ENCODE data around the gene PAK4.
A peak's percentile ranks its signal among the peaks of the same experiment; 100 is the strongest.

The PAK4 gene

DNA sequence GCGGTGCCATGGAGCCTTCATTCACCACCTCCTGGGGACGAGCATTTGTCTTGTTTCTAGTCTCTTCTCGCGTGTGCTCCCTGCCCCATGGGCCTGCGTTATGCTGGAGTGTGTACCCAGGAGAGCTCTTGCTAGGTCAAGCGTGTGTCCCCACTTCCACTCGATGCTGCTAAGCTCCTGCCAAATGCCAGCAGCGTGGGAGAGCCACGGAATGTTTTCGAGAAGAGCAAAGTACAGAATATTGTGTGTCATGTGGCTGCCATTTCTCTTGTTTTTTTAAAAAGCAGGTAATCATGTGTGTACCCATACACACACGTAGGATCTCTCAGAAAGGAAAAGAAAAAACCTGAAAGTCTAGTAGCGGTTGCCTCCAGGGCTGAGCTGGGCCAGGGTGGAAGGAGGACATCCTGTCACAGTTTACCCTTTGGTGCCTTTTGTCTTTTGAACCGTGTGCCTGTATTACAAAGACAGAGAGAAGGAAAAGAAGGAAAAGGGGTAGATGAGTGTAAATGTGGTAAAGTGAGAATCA lies 28.6 kb downstream of the PAK4 start:
- TF ChIP-seq, protein P1, sequence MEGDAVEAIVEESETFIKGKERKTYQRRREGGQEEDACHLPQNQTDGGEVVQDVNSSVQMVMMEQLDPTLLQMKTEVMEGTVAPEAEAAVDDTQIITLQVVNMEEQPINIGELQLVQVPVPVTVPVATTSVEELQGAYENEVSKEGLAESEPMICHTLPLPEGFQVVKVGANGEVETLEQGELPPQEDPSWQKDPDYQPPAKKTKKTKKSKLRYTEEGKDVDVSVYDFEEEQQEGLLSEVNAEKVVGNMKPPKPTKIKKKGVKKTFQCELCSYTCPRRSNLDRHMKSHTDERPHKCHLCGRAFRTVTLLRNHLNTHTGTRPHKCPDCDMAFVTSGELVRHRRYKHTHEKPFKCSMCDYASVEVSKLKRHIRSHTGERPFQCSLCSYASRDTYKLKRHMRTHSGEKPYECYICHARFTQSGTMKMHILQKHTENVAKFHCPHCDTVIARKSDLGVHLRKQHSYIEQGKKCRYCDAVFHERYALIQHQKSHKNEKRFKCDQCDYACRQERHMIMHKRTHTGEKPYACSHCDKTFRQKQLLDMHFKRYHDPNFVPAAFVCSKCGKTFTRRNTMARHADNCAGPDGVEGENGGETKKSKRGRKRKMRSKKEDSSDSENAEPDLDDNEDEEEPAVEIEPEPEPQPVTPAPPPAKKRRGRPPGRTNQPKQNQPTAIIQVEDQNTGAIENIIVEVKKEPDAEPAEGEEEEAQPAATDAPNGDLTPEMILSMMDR (IDR thresholded peaks at IDR 0.05; ENCODE audit: low read depth, low read length): no peak
- TF ChIP-seq MYC (IDR thresholded peaks at IDR 0.05; ENCODE audit: low read depth, low read length) (no peak), POLR2A (IDR thresholded peaks at IDR 0.05; ENCODE audit: extremely low read depth, insufficient read length) (no peak)
- TF ChIP-seq, protein P2, sequence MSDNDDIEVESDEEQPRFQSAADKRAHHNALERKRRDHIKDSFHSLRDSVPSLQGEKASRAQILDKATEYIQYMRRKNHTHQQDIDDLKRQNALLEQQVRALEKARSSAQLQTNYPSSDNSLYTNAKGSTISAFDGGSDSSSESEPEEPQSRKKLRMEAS (IDR thresholded peaks at IDR 0.05; ENCODE audit: low read depth, low read length): no peak
- H3K4me3 ChIP-seq (ENCODE audit: low read depth, low read length): no peak overlapping the region
- DNase-seq (ENCODE audit: low read depth): no peak

DNA sequence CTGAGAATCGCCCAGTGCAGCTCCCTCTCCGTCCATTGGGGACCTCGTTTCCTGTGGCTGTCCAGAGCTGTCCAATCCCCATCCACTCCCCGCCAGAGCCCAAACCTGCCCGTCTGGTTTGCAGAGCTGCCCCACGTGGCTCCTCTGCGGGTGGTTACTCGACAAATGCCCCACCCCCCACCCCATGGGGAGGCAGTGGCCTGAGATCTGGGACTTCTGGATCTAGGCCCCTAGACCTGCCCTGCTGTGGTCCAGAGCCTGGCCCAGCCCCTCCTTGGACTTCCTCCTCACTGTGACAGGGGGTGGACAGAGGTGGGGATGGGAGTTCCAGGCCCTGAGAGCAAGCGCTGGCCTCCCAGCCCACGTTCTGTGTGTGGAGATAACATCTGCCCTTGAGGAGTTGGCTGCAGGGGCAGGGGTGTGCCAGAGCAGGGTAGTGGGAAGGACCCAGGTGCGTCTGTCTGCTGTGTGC lies 29.1 kb downstream of the PAK4 start:
- DNase-seq (ENCODE audit: low read depth): no peak
- no peak overlapping the region for H3K4me3 ChIP-seq (ENCODE audit: low read depth, low read length)
- no peak for TF ChIP-seq MYC (IDR thresholded peaks at IDR 0.05; ENCODE audit: low read depth, low read length)
- TF ChIP-seq POLR2A (IDR thresholded peaks at IDR 0.05; ENCODE audit: extremely low read depth, insufficient read length): no peak

DNA sequence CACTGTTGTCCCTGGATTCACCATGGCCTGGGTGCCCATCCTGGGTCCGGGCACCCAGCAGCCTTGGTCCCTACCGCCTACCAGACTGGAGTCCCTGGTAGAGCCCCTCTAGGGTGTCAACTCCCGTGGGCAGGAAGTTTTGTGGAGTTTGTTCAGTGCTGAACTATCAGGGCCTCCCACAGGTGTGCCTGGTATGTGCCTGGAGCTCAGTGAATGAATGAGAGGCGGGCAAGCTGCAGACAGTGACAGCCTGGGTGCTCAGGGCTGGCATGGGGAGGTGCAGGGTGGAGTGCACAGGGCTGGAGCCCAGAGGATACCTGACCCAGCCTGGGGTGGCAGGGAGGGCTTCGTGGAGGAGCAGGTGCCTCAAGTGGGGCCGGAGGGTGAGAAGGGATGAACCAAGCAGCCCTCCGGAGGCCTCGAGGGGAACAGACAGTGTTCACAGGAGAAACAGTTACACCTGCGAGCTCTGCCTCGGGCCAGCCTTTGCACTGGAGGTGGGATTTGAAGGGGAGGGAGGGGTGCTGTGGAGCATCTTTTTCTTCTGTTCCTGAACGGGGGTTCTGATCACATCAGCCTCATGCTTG lies 29.6 kb downstream of the PAK4 start:
- no peak overlapping the region for H3K4me3 ChIP-seq (ENCODE audit: low read depth, low read length)
- TF ChIP-seq, protein P1 (IDR thresholded peaks at IDR 0.05; ENCODE audit: low read depth, low read length): no peak
- TF ChIP-seq MYC (IDR thresholded peaks at IDR 0.05; ENCODE audit: low read depth, low read length) (no peak), POLR2A (IDR thresholded peaks at IDR 0.05; ENCODE audit: extremely low read depth, insufficient read length) (no peak)
- TF ChIP-seq, protein P2 (IDR thresholded peaks at IDR 0.05; ENCODE audit: low read depth, low read length): no peak
- DNase-seq (ENCODE audit: low read depth): no peak

DNA sequence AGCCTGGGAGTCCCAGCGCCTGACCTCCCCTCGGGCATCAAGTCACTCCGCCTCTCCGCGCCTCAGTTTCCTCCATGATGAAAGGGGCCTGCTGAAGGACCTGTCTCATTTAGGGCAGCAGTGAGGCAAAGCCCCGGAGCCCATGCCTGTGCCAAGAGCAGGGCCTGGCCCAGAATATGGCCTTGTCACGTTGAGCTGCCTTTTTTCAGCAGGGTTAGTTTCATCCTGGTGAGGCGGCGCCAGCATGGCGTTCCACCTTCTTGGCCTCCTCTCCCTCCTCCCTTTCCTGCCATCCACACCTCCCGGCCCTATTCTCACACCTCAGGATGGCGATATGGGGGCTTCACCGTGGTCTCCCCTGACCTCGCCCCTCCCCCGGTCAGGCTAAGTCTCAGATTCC lies 30.2 kb downstream of the PAK4 start:
- TF ChIP-seq, protein P1 (IDR thresholded peaks at IDR 0.05; ENCODE audit: low read depth, low read length): no peak
- TF ChIP-seq, protein P2 (IDR thresholded peaks at IDR 0.05; ENCODE audit: low read depth, low read length): no peak
- TF ChIP-seq MYC (IDR thresholded peaks at IDR 0.05; ENCODE audit: low read depth, low read length) (no peak), POLR2A (IDR thresholded peaks at IDR 0.05; ENCODE audit: extremely low read depth, insufficient read length) (no peak)
- H3K4me3 ChIP-seq (ENCODE audit: low read depth, low read length): no peak overlapping the region
- no peak for DNase-seq (ENCODE audit: low read depth)

DNA sequence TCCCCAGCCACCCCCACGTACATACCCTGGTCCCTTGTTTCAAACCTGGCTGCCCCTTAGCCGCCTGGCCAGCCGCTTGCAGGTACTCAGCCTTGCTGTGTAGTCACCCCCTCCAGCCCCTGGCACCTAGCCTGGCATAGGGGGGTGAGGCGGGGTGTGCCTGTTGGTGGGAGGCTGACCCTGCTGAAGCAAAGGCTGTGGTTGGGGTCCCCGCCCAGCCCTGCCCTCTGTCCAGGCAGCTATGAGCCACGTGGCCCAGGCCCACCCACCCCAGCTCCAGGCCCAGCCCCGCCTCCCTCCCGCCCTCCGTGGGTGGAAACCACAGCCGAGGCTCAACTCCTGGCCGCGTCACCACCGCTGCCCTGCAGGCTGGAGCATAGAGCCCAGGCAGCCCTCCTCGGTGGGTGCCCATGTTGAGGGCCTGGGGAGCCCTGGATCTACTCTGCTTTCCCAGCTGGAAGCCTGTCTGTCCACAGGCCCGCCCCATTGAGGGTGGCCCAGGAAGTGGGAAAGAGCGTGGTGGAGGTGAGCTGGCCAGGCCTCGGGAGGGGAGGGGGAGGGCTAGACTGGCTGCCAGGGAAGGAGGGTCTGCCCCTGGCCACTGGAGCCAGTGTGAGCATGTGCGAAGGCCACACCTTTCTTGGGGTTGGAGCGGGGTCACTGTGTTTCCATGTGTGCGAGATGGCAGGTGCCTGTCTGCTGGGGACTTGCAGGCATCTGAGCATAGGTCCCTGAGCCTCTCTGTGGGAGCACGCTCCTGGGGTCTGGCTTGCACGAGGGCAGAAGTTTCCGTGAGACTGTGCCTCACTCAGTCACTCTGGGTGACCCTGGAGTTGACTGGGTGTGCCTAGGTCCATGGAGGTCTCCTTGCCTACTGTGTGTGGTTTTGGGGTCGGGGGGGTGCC lies 31.0 kb downstream of the PAK4 start:
- DNase-seq (ENCODE audit: low read depth): peak; percentile 31
- TF ChIP-seq, protein P2 (IDR thresholded peaks at IDR 0.05; ENCODE audit: low read depth, low read length): no peak
- no peak for TF ChIP-seq POLR2A (IDR thresholded peaks at IDR 0.05; ENCODE audit: extremely low read depth, insufficient read length)
- TF ChIP-seq, protein P1 (IDR thresholded peaks at IDR 0.05; ENCODE audit: low read depth, low read length): no peak
- no peak for TF ChIP-seq MYC (IDR thresholded peaks at IDR 0.05; ENCODE audit: low read depth, low read length)
- H3K4me3 ChIP-seq (ENCODE audit: low read depth, low read length): no peak overlapping the region

Data from NB4 (cell line).